Uterus (tissue), 4 donors: ENCODE data around the gene MSRB3. TPM values are rescaled to one million over a fixed set of nuclear protein-coding genes. Genes with fewer than 3 reads are reported as not detected.
A peak's percentile ranks its signal among the peaks of the same experiment; 100 is the strongest.

ENCODE experiments used
- DNase-seq, 2 donors: peaks; one replicate each; pipeline ENCODE4 v3.0.0-alpha.2; 2019 to 2020
- H3K27ac ChIP-seq, 2 donors: fragments of 200-600 bp; sonication (generic); 1 replicate in 1 of 2; 2 replicates in 1 of 2; pipeline ENCODE4 v1.5.1; 2016 to 2018
- H3K27me3 ChIP-seq, 2 donors: fragments of 200-600 bp; sonication (generic); one replicate each; pipeline ENCODE4 v1.5.1; 2018 to 2019; ENCODE audit warnings: control low read depth in 1 of 2
- H3K36me3 ChIP-seq, 2 donors: fragments of 200-600 bp; sonication (generic); one replicate each; pipeline ENCODE4 v1.5.1; 2019; ENCODE audit warnings: control low read depth in 1 of 2
- H3K4me1 ChIP-seq, 2 donors: fragments of 200-600 bp; sonication (generic); one replicate each; pipeline ENCODE4 v1.5.1; 2018 to 2019; ENCODE audit warnings: control low read depth in 1 of 2
- H3K4me3 ChIP-seq, 2 donors: fragments of 200-600 bp; sonication (generic); 1 replicate in 1 of 2; 2 replicates in 1 of 2; pipeline ENCODE4 v1.5.1; 2018 to 2019; ENCODE audit warnings: mild to moderate bottlenecking in 1 of 2
- H3K9me3 ChIP-seq, 2 donors: fragments of 200-600 bp; sonication (generic); one replicate each; pipeline ENCODE4 v1.5.1; 2019; ENCODE audit warnings: control low read depth in 1 of 2
- POLR2A ChIP-seq, 2 donors: fragments of 450-650 bp; IDR thresholded peaks; one replicate each; pipeline ENCODE4 v1.6.1; 2016; ENCODE audit warnings: antibody characterized with exemption in 2 of 2, mild to moderate bottlenecking in 1 of 2, moderate library complexity in 1 of 2
- intact Hi-C: fragments of 100-400 bp; cut with DNase I; formaldehyde crosslinking; loops from one replicate; pipeline ENCODE4 v1.15.1; 2023; ENCODE audit warnings: low total_unique reads
- total RNA-seq, 4 donors: library from RNA; depleted of rRNA in 3 of 4; stranded (reverse); fragments of >200 nt in 3 of 4; gene quantifications; one replicate each; pipeline versions ENCODE4 v1.1.0 to v1.2.4, GENCODE V29; 2014 to 2023
- TF ChIP-seq, protein P1 (sequence below), 4 experiments: fragments of 200-600 bp in 2 of 4; fragments of 450-650 bp in 2 of 4; sonication (generic) in 2 of 4; IDR thresholded peaks; one replicate each; pipeline ENCODE4 v1.5.1; 2016 to 2019; ENCODE audit warnings: antibody characterized with exemption in 4 of 4, mild to moderate bottlenecking in 2 of 4, moderate library complexity in 1 of 4
- donor health status: DM: yes; HTN: yes; CAD: no.

The MSRB3 gene
- total RNA-seq, result 100 to 1,000 TPM in 2 of 4 donors, 10 to 100 TPM in 2; 53.8 to 126 (median 95.2) TPM

DNA sequence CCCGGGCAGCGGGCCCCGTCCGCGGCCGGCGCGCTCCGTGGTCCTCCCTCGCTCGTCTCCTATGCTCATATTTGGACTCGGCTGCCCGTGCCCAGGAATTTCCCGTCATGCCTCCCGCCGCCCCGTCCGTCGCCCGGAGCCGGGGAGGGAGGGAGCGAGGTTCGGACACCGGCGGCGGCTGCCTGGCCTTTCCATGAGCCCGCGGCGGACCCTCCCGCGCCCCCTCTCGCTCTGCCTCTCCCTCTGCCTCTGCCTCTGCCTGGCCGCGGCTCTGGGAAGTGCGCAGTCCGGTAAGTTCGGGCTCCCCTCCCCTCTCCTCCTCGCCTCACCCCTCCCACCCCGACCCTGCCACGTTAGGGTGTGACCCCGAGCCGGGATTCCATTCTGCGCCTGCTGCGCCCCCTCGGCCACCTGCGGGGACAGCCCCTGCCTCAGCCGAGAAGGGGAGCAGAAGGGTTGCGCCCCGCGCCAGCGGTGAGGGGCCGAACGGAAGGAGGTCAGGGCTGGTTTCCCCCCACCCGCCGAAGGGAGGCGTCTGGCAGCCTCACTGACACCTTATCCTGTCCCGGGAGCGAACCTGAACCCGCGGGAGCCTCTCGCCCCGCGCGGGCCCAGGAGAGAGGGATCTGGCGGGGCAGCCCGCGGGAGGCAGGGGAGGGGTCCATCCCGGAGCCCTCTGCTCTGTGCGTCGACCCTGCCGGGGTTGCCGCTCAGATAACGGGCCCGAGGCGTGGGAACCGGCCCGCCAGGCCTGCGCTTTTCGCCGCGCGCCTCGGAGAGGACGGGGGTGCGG is at the start of gene MSRB3:
Gene MSRB3 (plus strand): TSS at position 108 of the 793 bp plus-strand sequence. CDS start 29,897 bp downstream, outside the sequence.
- H3K4me1 ChIP-seq, result peaks cover 3% of the 10 kb centered on the region in 2 donors
- TF ChIP-seq POLR2A (IDR thresholded peaks at IDR 0.05), result peak; percentile 57 to 72
- TF ChIP-seq, protein P1, sequence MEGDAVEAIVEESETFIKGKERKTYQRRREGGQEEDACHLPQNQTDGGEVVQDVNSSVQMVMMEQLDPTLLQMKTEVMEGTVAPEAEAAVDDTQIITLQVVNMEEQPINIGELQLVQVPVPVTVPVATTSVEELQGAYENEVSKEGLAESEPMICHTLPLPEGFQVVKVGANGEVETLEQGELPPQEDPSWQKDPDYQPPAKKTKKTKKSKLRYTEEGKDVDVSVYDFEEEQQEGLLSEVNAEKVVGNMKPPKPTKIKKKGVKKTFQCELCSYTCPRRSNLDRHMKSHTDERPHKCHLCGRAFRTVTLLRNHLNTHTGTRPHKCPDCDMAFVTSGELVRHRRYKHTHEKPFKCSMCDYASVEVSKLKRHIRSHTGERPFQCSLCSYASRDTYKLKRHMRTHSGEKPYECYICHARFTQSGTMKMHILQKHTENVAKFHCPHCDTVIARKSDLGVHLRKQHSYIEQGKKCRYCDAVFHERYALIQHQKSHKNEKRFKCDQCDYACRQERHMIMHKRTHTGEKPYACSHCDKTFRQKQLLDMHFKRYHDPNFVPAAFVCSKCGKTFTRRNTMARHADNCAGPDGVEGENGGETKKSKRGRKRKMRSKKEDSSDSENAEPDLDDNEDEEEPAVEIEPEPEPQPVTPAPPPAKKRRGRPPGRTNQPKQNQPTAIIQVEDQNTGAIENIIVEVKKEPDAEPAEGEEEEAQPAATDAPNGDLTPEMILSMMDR (IDR thresholded peaks at IDR 0.05), result peak in 2 of 4 experiments; percentile 12 to 24
- peak; percentile 83 to 84 for DNase-seq
- H3K4me3 ChIP-seq, result peak within 1 kb of the TSS; percentile 87 to 91
- no peaks in the 10 kb centered on the region for H3K36me3 ChIP-seq
- H3K27ac ChIP-seq, result peak within 1 kb of the TSS; percentile 94 to 98
- intact Hi-C loops, result no loop called here
- H3K27me3 ChIP-seq, result no peaks in the 10 kb centered on the region
- no peaks in the 10 kb centered on the region for H3K9me3 ChIP-seq

DNA sequence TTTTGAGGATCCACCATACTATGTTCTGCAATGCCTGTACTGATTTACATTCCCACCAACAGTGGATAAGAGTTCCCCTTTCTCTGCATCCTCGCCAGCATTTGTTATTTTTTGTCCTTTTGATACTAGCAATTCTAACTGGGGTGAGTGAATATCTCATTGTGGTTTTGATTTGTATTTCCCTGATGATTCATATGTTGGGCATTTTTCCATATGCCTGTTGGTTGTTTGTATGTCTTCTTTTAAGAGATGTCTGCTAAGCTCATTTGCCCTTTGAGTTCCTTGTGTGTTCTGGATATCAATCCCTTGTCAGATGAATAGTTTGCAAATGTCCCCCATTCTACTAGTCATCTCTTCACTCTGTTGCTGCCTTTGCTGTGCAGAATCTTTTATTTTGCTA is 49.0 kb upstream of the MSRB3 start:
- Histone ChIP-seq H3K36me3 (no peaks in the 10 kb centered on the region), H3K9me3 (peaks cover 0 to 12% of the 10 kb centered on the region in 2 donors), H3K27ac (no peak overlapping the region), H3K27me3 (no peaks in the 10 kb centered on the region), H3K4me1 (no peaks in the 10 kb centered on the region), H3K4me3 (no peak overlapping the region)
- intact Hi-C loops, result no loop called here
- no peak for DNase-seq
- TF ChIP-seq, protein P1 (IDR thresholded peaks at IDR 0.05), result no peak
- no peak for TF ChIP-seq POLR2A (IDR thresholded peaks at IDR 0.05)

DNA sequence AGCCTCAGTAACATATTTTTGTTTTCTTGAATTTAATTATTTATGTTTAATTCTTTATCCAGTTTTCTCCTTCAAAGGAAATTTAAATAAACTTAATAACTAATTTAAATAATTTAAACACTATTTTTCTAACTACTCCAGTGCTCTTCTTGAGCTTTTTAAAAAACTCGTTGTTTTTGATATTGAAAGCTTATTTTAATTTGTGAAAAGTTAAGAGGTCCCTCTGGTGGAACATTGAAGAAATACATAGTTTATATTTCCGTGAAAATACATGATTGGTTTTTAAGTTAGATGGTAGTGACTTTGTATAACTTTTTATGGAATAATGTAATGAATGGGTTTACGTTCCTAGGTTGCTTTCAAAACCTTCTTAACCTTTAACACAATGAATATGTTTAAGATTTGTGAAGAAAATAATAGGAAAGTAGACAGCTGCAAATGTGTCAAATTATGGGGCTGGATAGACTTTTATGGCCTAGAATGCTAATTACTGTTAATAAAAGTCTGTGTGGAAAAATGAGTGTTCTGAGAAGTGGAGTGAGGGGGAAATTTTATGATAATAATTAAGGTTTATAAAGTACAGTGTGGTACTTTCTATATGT is 45.9 kb upstream of the MSRB3 start:
- H3K36me3 ChIP-seq, result no peaks in the 10 kb centered on the region
- H3K4me1 ChIP-seq, result no peaks in the 10 kb centered on the region
- no peak for TF ChIP-seq POLR2A (IDR thresholded peaks at IDR 0.05)
- TF ChIP-seq, protein P1 (IDR thresholded peaks at IDR 0.05), result peak in 3 of 4 experiments; percentile 17 to 37 (median 35)
- no peak for DNase-seq
- H3K4me3 ChIP-seq, result no peak overlapping the region
- intact Hi-C loops, result no loop called here
- no peak overlapping the region for H3K27ac ChIP-seq
- H3K9me3 ChIP-seq, result peaks cover 0 to 12% of the 10 kb centered on the region in 2 donors
- H3K27me3 ChIP-seq, result no peaks in the 10 kb centered on the region

DNA sequence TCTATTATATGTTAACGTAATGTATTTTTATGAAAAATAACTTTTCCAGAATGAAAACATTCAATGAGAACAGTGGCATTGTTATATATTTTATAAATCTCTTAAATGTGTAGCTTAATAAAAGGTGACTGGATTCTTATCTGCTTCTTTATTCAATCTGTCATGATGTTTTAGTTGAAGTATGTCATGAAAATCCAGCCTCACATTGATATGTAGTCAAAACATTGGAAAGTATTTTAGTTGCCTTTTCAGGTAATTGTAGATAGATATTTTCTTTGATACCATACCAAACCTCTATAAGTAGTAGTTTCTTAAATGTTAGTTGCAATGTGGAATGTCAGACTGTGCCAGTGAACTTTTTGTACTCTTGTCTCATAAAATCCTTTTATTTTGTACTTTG is 41.3 kb upstream of the MSRB3 start:
- no peak for TF ChIP-seq POLR2A (IDR thresholded peaks at IDR 0.05)
- TF ChIP-seq, protein P1 (IDR thresholded peaks at IDR 0.05), result no peak
- H3K27me3 ChIP-seq, result no peaks in the 10 kb centered on the region
- H3K36me3 ChIP-seq, result no peaks in the 10 kb centered on the region
- no peak overlapping the region for H3K4me3 ChIP-seq
- intact Hi-C loops, result no loop called here
- H3K4me1 ChIP-seq, result no peaks in the 10 kb centered on the region
- no peaks in the 10 kb centered on the region for H3K9me3 ChIP-seq
- DNase-seq, result no peak
- no peak overlapping the region for H3K27ac ChIP-seq

DNA sequence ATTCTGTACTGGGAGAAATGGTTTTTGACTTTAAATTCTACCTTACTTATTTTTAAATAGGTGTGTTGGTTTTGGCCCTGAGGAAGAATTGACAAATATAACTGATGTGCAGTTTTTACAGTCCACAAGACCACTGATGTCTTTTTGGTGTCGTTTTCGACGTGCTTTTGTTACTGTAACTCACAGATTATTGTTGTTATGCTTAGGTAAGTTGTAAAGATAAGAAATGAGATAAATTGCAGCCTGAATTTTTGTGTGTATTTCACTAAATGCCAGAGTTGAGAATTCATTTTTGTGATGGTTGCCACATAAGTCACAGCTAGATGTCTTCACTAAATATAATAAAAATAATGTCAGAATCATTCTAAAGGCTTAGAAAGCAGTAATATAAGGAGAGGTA is 39.9 kb upstream of the MSRB3 start:
- intact Hi-C loops, result no loop called here
- no peaks in the 10 kb centered on the region for H3K9me3 ChIP-seq
- H3K4me3 ChIP-seq, result no peak overlapping the region
- no peak for DNase-seq
- no peaks in the 10 kb centered on the region for H3K27me3 ChIP-seq
- H3K4me1 ChIP-seq, result no peaks in the 10 kb centered on the region
- H3K36me3 ChIP-seq, result no peaks in the 10 kb centered on the region
- no peak overlapping the region for H3K27ac ChIP-seq
- TF ChIP-seq, protein P1 (IDR thresholded peaks at IDR 0.05), result no peak
- no peak for TF ChIP-seq POLR2A (IDR thresholded peaks at IDR 0.05)
